OCI-LY1 (cell line): ENCODE measurements around the gene PTPRO.

Source experiments
- H2AFZ ChIP-seq: fragments of 200-600 bp; sonication (generic), shearing (Covaris generic); 2 replicates; pipeline ENCODE4 v1.6.0; 2014; ENCODE audit warnings: antibody characterized with exemption, mild to moderate bottlenecking, low read length
- H3F3A ChIP-seq: fragments of 200-600 bp; sonication (generic), shearing (Covaris generic); 2 replicates; pipeline ENCODE4 v1.6.0; 2014; ENCODE audit warnings: mild to moderate bottlenecking, antibody characterized with exemption, low read length, moderate library complexity; ENCODE audit not compliant: insufficient read depth
- H3K27ac ChIP-seq: fragments of 200-600 bp; sonication (generic); 2 replicates; pipeline ENCODE4 v1.5.1; 2014; ENCODE audit warnings: low read length, mixed run types, mild to moderate bottlenecking, low read depth; ENCODE audit not compliant: poor library complexity, severe bottlenecking
- H3K27me3 ChIP-seq: fragments of 200-600 bp; sonication (generic); 2 replicates; pipeline ENCODE4 v1.6.0; 2014; ENCODE audit warnings: antibody characterized with exemption, mild to moderate bottlenecking, low read length, moderate library complexity; ENCODE audit not compliant: insufficient read depth
- H3K36me3 ChIP-seq: fragments of 200-600 bp; sonication (generic); 2 replicates; pipeline ENCODE4 v1.6.1; 2014; ENCODE audit warnings: mild to moderate bottlenecking, antibody characterized with exemption, low read length, moderate library complexity, mixed read lengths; ENCODE audit not compliant: insufficient read depth
- H3K4me1 ChIP-seq: fragments of 200-600 bp; sonication (generic); 2 replicates; pipeline ENCODE4 v1.5.1; 2014; ENCODE audit warnings: mild to moderate bottlenecking, low read length, moderate library complexity; ENCODE audit not compliant: insufficient read depth, severe bottlenecking
- H3K4me2 ChIP-seq: fragments of 200-600 bp; sonication (generic), shearing (Covaris generic); 2 replicates; pipeline ENCODE4 v1.6.1; 2014; ENCODE audit warnings: low read length
- H3K4me3 ChIP-seq: fragments of 200-600 bp; sonication (generic); 2 replicates; pipeline ENCODE4 v1.5.1; 2014; ENCODE audit warnings: low read length, low read depth, mild to moderate bottlenecking, mixed read lengths; ENCODE audit not compliant: poor library complexity, severe bottlenecking
- H3K79me2 ChIP-seq: fragments of 200-600 bp; shearing (Covaris generic); 2 replicates; pipeline ENCODE4 v1.6.1; 2016; ENCODE audit warnings: mixed run types, low read length, mixed read lengths; ENCODE audit not compliant: insufficient read depth
- H3K9ac ChIP-seq: fragments of 200-600 bp; sonication (generic), shearing (Covaris generic); 2 replicates; pipeline ENCODE4 v1.6.1; 2014; ENCODE audit warnings: mild to moderate bottlenecking, low read length, mixed read lengths
- H3K9me2 ChIP-seq: fragments of 200-600 bp; sonication (generic), shearing (Covaris generic); 2 replicates; pipeline ENCODE4 v1.6.1; 2014; ENCODE audit warnings: low read depth, mild to moderate bottlenecking, low read length, mixed read lengths
- H3K9me3 ChIP-seq: fragments of 200-600 bp; shearing (Covaris generic); 2 replicates; pipeline ENCODE4 v1.6.1; 2014; ENCODE audit warnings: low read length, mixed read lengths
- H4K20me1 ChIP-seq: fragments of 200-600 bp; sonication (generic), shearing (Covaris generic); 2 replicates; pipeline ENCODE4 v1.6.0; 2016; ENCODE audit warnings: mild to moderate bottlenecking, low read length; ENCODE audit not compliant: insufficient read depth
- CTCF ChIP-seq: fragments of 200-600 bp; sonication (generic), shearing (Covaris generic); IDR thresholded peaks from 2 replicates; pipeline ENCODE4 v1.5.1; 2017; ENCODE audit warnings: mild to moderate bottlenecking, antibody characterized with exemption, low read length, moderate library complexity, mixed read lengths
- EZH2 ChIP-seq: fragments of 200-600 bp; sonication (generic), shearing (Covaris generic); IDR thresholded peaks from 2 replicates; pipeline ENCODE4 v1.8.0; 2017; ENCODE audit warnings: borderline replicate concordance, mixed run types, mild to moderate bottlenecking, antibody characterized with exemption, low read length, moderate library complexity, mixed read lengths

PTPRO gene

GRCh38 chr12:15322164-15323061, at the start of gene PTPRO:
TSS of gene PTPRO (plus strand) at chr12:15322508.
- Histone ChIP-seq H3K9me3 (no peaks in the 10 kb centered on the region), H4K20me1 (no peaks in the 10 kb centered on the region), H3K4me1 (no peaks in the 10 kb centered on the region), H3K4me3 (no peak within 1 kb of the TSS), H2AFZ (no peak within 1 kb of the TSS), H3K27me3 (no peaks in the 10 kb centered on the region), H3F3A (no peaks in the 10 kb centered on the region), H3K9me2 (no peaks in the 10 kb centered on the region), H3K79me2 (no peaks in the 10 kb centered on the region), H3K27ac (no peak within 1 kb of the TSS), H3K36me3 (no peaks in the 10 kb centered on the region), H3K9ac (no peak within 1 kb of the TSS), H3K4me2 (no peak within 1 kb of the TSS)
- TF ChIP-seq CTCF (no peak), EZH2 (no peak)

GRCh38 chr12:15273896-15274295, 48.4 kb upstream of the PTPRO start:
- Histone ChIP-seq H3K36me3 (no peaks in the 10 kb centered on the region), H3K27ac (no peak overlapping the region), H3K27me3 (no peaks in the 10 kb centered on the region), H3K79me2 (no peaks in the 10 kb centered on the region), H3F3A (no peaks in the 10 kb centered on the region), H3K4me1 (no peaks in the 10 kb centered on the region), H2AFZ (no peak overlapping the region), H4K20me1 (no peaks in the 10 kb centered on the region), H3K9ac (no peak overlapping the region), H3K4me2 (no peak overlapping the region), H3K4me3 (no peak overlapping the region), H3K9me3 (no peaks in the 10 kb centered on the region), H3K9me2 (no peaks in the 10 kb centered on the region)
- no peak for TF ChIP-seq CTCF
- no peak for TF ChIP-seq EZH2

GRCh38 chr12:15274561-15274967, 47.7 kb upstream of the PTPRO start:
- Histone ChIP-seq H3K9ac (no peak overlapping the region), H3K27me3 (no peaks in the 10 kb centered on the region), H3K27ac (no peak overlapping the region), H3K9me3 (no peaks in the 10 kb centered on the region), H2AFZ (no peak overlapping the region), H4K20me1 (no peaks in the 10 kb centered on the region), H3K4me2 (no peak overlapping the region), H3K36me3 (no peaks in the 10 kb centered on the region), H3K4me1 (no peaks in the 10 kb centered on the region), H3K9me2 (no peaks in the 10 kb centered on the region), H3F3A (no peaks in the 10 kb centered on the region), H3K79me2 (no peaks in the 10 kb centered on the region), H3K4me3 (no peak overlapping the region)
- no peak for TF ChIP-seq CTCF
- TF ChIP-seq EZH2 = no peak
